GM18520 (cell line): ENCODE measurements around the gene HOXC4.
A peak's percentile ranks its signal among the peaks of the same experiment; 100 is the strongest.

Experiments used
- ATAC-seq: cut with Tn5 transposase; IDR thresholded peaks from one replicate; pipeline ENCODE4 v1.9.1; 2021; ENCODE audit not compliant: unreplicated experiment

The HOXC4 gene

GRCh38 chr12:54015018-54015931 lies 38.4 kb upstream of the HOXC4 start:
- no peak for ATAC-seq

- no peak for ATAC-seq
Observed at GRCh38 chr12:54016051-54016450, 37.6 kb upstream of the HOXC4 start.

GRCh38 chr12:54016478-54016964 lies 37.1 kb upstream of the HOXC4 start:
- ATAC-seq: no peak

GRCh38 chr12:54017027-54017788 lies 36.4 kb upstream of the HOXC4 start:
- ATAC-seq: no peak

DNA sequence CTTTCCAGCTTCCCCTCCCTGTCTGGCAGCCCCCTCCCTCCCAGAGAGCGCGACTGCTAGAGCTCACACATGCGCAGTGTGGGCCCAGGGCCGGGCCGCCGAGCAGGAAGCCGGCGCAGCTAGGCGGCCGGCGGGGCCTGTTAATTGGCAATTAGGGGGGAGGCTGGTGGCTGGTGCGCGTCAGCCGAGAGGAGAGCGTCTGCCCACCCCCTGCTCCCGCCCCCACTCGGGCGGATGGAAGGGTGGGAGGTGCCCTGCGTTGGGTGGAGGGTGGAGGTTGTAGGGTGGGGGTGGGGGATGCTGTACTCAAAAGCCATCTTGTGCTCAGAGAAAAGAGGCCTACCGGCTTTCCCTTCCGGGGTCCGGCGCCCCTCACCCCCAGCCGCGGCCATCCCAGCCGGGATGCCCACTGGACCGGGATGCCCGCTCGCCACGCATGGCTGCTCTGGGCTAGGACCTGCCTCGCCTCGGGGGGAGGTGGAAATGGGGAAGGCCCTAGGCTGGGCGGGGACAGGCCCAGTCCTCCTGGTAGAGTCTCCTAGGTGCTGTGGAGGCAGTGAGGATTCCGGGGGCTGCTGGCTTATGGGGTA lies 35.7 kb upstream of the HOXC4 start:
- peak; percentile 58 for ATAC-seq

DNA sequence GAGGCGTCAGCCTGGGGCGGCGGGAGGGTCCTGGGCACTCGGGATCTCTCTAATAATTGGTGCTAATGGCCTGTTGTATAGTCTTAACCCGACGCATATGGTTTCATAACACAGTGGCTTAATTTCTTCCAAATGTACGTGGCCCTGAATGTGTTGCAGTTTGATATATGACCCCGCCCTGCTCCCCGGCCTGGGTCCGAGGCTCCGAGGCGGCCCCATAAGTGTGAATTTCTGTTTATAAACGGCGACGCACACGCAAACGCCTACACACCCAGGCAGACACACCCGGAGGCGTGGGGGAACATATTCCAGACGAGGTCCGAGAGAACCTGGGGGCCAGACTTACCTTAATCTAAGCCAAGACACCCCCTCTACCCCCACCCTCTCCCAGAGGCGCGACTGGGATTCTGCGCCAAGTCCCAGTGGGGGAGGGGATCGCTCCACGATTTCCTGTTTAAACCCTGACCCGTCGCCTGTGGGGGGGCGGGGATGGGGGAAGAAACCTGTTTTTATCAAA lies 35.1 kb upstream of the HOXC4 start:
- no peak for ATAC-seq

DNA sequence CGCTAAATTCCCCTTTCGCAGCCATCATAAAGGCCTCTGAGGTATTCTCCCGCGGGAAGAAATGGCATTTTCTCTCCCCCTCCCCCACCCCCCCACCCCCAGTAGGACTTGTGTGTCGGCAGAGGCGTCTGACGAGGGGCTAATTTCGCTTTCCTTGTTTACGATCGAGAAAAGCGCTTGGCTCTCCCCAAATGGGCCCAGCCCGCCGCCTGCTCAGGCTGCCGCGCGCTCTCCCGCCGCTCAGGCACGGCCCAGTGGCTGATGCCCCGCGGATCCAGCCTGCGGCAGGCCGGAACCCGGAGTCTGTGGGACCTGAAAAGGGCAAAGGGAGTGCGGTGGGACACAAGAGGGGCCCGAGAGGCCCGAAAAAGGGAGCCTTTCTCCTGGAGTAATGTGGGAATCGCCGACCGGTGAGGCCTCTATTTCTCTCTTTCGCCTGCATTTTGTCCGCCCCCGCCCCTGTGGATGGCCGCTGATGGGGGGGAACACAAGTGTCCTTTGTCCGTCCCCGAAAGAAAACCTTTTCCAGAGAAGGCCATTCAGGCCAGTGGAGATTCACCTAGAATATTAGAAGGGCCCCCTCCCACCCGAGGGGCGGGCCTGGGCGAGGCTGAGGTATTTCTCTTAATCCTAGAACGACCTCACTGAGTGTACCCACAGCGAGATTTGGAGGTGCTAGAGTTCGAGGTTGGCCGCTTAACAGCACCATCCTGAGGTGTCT lies 34.4 kb upstream of the HOXC4 start:
- ATAC-seq: no peak

DNA sequence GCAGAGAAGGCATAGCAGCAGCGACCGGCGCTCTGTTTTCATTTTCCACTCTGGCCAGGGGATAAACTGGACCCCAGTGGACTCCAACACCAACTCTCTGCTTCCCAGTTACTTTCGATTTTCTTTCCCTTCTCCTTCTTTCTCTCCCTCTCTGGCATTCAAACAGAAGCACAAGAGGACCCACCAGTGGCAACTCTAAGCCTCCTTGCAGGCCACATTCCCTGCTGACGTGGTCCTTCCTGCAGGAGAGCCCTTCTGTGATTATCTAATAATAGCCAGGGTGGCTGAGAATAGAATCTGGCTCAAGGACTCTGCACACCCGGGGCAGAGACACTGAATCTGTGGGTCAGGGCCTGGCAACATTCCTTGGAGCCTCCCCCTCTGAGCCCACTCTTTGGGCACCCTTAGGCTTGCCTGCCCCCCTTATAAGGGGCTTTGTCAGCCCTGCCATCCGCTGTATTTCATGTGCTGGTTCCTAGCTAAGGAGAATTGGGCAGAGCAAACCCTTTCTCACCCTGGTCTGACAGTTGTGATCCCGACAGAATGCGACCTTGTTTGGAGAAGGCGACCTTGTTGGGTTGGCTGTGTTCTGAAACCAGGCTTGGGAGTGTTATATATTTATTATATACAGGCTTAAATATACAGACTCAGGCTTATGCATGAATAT lies 33.6 kb upstream of the HOXC4 start:
- no peak for ATAC-seq

DNA sequence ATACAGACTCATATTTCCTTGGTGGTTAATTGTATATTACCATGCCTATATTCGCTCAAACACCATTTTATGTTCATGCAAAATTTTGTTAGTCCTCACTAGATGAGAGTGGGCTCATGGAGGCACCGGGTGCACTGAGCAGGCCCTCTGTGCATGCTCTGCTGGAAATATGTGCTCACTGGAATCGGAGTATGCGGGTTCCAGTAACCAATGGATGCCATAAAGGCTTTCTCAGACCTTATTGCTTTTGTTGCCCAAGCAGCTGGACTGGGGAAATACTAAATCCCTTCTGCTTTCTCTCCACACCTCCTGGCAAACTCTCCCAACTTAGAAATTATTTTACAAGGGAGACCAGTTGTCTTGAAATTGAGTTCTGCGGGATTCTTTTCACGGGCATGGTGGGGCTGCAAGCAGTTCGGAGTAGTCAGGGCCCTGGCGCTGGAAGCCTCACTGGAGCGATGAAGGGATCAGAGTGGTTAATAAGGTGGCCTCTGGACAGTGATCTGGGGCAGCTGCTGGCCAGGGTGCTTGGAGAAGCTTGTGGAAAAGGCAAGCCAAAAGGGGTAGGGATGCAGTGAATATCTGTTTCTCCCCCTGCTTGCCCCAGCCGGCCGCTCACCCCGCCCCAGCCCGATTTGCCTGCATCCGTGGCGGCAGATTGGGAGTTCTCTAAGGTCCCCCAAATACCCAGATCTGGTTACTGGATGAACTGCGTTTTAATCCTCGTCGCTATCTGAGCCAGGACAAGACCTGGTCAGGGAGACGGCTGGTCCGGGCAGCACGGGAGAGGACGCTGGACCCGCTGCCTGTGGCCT lies 32.8 kb upstream of the HOXC4 start:
- ATAC-seq: no peak

- no peak for ATAC-seq
Observed at GRCh38 chr12:54021432-54022013, 32.1 kb upstream of the HOXC4 start.

DNA sequence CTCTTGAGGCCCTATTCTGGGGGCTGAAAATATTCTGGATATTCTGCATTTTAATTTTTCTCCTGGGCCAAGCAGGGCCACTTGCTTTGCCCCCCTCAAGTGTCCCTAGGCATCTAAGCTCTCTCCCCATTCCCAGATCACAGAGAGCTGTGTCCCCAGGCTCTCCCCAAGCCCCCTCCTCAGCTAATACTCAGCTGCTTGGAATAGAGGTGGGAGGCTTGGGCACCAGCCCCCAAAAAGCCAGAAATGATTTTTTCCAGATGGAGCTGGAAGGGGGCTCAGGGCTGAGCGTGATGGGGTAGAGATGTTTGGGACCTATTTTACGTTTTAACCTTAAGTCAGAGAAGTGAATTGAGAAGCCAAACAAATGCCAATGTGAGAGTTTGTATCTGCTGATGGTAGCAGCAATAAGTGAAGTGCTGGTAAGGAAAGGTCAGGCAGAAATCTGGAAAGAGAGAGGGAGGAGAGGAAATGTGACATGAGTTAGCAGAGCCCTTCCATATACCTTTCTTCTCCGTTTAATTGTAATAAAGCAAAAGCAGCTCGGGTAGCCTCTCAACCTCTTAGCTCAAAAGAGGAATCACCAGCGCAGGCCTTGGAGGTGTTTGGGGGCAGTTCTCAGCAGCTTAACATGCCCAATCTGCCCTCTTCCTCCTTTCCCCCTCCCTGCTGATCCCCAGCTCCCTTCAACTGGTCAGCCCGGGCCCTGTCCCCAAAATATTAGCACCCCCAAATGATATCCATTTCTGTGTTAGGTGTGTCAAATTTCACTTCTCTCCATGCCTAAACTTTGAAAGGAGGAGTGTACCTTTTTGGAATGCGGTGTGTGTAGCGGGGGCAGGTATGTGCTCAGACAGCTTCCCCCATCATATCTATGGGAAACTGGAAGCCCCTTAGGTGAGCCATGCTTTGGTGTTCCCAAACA lies 30.4 kb upstream of the HOXC4 start:
- no peak for ATAC-seq

DNA sequence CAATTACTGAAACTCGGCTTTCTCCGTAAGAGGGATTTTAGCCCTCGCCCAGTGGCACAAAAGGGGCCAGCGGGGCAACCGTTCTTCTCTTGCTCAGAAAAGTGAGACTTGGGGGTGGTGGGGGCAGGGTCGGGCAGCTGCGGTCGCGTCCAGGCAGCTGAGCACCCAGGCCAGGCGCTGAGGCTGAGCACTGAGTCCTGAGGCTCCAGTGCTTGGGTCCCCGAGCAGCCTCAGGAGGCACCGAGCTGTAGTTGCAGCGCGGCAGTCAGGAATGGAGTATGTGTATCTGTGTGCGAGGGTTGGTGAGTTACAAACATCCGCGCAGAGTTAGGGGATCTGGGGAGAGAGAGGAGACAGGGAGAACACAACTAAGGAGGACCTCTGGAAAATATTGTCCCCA lies 29.5 kb upstream of the HOXC4 start:
- no peak for ATAC-seq

DNA sequence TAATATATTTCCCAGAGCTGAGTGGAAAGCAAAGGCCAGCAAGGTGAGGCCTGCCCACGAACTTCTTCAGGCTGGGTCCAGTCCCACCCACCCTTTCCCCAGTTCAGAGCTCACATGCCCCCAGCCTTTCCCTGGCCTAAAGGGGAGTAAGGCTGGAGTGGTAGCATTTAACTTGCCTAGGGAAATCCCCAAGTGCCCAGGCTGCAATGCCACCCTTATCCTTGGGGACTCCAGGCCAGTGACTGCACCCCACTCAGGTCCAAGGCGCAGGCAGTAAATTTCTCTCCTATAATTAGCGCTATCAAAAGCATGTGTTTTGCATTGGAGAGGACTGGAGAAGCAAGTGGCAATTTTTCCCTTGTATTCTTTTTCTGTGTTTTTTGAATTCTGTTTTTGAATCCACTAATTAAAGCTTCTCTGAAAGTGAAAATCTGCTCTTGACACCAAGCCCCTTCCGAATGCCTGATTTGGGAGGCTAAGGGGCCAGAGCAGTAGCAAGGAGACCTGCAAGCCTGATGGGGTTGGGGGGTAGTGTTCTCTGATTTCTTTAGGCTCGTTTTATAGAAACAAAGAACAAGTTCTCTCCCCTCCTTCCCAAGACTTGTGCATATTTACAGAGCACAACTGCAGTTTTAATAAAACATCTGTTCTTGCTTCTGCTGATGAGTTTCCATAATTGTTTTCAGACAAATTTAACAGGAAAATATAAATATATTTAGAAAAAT lies 28.9 kb upstream of the HOXC4 start:
- ATAC-seq: no peak

DNA sequence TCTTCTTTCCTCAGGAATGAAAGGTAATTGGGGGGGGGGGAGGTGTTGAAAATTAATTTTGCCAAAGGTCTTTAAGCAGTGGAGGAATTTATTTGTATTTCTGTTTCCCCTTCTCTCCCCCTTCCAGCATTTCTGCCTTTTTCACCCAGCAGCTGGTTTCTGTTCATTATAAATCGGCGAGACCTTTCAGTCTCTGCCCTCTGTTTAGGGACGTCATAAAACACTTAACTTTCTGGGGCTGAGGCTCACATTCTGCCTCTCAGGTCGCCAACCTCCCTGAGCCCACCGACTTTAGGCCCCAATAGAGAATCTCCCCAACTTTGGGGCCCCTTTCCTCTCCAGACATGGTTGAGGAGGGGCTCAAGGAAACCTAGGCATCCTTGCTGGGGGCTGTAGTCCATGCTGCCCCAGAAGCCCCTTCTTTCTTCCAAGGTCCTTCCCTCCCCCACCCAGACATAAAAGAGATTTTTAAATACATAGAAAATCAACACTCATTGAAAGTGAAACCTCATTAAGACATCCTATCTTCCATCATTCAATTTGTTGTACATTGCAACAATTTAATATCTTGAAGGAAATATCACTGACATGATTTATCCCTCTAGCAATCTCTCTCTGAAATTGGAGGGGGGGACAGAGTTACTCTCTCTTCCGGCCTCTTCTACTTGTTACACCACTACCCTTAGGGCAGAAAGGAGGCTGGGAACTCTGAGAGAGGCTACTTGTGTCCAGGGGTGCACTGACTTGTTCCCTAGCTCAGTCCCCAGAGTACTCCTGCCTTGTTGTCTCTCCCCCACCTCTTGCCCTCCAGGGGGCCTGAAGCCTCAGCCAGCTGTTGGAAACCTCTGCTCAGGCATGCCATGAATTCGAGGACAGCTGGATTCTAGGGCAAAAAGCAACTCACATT lies 27.9 kb upstream of the HOXC4 start:
- ATAC-seq: no peak

DNA sequence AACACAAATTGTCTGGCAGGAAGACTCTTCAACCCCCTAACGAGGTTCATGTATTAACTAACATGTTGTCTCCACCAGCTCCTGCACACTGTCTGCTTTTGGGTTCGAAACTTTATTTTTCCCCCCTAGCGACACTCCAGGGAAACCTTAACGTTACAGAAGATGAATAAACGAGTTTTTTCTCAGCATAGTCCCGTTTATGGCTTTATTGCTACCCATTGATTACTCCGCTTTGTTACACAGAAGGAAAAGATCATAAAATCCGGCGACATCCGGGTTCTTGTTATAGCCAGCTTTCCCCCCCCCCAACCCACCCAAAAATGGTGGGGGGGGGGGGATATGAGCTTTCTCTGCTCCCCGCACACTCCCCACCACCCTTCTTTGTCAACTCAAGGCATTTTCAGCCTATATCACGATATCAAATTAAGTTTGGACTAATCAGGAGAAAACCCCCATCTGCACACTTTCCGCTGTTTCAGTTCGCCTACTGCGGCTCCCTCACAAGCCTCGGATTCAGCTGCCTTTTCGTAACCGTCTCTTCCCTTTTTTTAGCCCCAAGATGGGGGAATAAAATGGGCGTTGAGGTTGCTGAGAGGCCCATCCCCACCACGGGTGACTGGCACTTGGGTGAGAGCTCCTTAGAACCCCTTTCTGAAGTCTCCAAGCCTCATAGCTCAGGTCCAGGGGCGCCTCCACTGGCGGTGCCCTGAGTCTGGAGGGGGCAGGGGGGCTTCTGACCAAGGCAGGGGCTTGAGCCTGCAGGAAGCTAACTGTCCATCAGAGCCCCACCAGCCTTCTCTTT lies 26.8 kb upstream of the HOXC4 start:
- ATAC-seq: no peak

DNA sequence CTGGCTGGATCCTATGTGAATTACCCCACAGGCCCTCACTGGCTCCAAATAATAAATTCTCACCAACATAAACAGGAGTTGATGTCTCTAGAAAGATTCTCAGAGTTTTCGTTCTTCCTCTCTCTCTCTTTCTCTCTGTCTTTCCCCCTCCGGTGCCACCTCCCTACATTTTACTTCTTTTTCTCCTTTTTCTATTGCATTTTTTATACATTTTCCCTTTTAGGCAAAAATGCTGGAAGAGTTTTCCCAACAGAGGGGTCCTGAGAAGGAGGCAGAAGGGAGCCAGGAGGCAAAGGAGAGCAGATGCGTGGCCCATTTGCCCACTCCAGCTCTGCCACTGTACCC lies 26.2 kb upstream of the HOXC4 start:
- ATAC-seq: no peak
